SK-N-SH (cell line): Measurements from ENCODE around the gene MT1E. TPM values are rescaled to one million over a fixed set of nuclear protein-coding genes. Genes with fewer than 3 reads are reported as not detected.

Source experiments
- CTCF ChIA-PET: fragments of 300-600, 350-600 bp; formaldehyde crosslinking; extraction: SDS; loops from one replicate; lab custom pipeline; 2021; lab: Yijun Ruan, JAX
- POLR2A ChIA-PET: fragments of 350-600 bp; sonication (Branson Sonifier 250); formaldehyde crosslinking; extraction: SDS; loops from one replicate; lab custom pipeline; 2020; ENCODE audit warnings: antibody characterized with exemption, inconsistent platforms; lab: Yijun Ruan, JAX
- DNase-seq: peaks from one replicate; pipeline ENCODE4 v3.0.0; 2012
- H2AFZ ChIP-seq: fragments of 200-600 bp; sonication (generic); 2 replicates; pipeline ENCODE4 v1.8.1; 2016; ENCODE audit warnings: antibody characterized with exemption, mild to moderate bottlenecking, low read depth
- H3F3A ChIP-seq: fragments of 200-600 bp; sonication (generic); replicated peaks from 2 replicates; pipeline ENCODE3; 2016; ENCODE audit warnings: antibody characterized with exemption, mild to moderate bottlenecking; ENCODE audit not compliant: insufficient read depth
- H3K27ac ChIP-seq, 2 experiments: fragments of 200-500 bp in 1 of 2; fragments of 200-600 bp in 1 of 2; sonication (Bioruptor generic) in 1 of 2; sonication (generic), shearing (Covaris generic) in 1 of 2; 2 replicates each; pipeline versions ENCODE4 v1.5.1 to v1.6.1; 2014 to 2016; ENCODE audit warnings: low read depth in 2 of 2, inconsistent platforms in 1 of 2, low read length in 1 of 2, mild to moderate bottlenecking in 1 of 2, mixed read lengths in 1 of 2
- H3K27me3 ChIP-seq: fragments of 200-600 bp; sonication (generic), shearing (Covaris generic); 2 replicates; pipeline ENCODE4 v1.6.1; 2016; ENCODE audit warnings: mixed run types; ENCODE audit not compliant: insufficient read depth
- H3K36me3 ChIP-seq, 2 experiments: fragments of 200-500 bp in 1 of 2; fragments of 200-600 bp in 1 of 2; sonication (Bioruptor generic) in 1 of 2; sonication (generic) in 1 of 2; replicated peaks in 1 of 2; 2 replicates each; pipeline versions ENCODE3 to v1.5.1; 2014 to 2016; ENCODE audit warnings: low read length in 1 of 2, mild to moderate bottlenecking in 1 of 2; ENCODE audit not compliant: insufficient read depth in 2 of 2, control insufficient read depth in 1 of 2
- H3K4me1 ChIP-seq, 2 experiments: fragments of 200-500 bp in 1 of 2; fragments of 200-600 bp in 1 of 2; sonication (Bioruptor generic) in 1 of 2; sonication (generic), shearing (Covaris generic) in 1 of 2; 2 replicates each; pipeline versions ENCODE4 v1.5.1 to v1.6.1; 2014 to 2016; ENCODE audit warnings: low read depth in 1 of 2, low read length in 1 of 2, mixed run types in 1 of 2; ENCODE audit not compliant: insufficient read depth in 2 of 2, control insufficient read depth in 1 of 2
- H3K4me2 ChIP-seq: fragments of 200-600 bp; sonication (generic), shearing (Covaris generic); 2 replicates; pipeline ENCODE4 v1.6.1; 2017; ENCODE audit warnings: mixed run types
- H3K4me3 ChIP-seq, 2 experiments: fragments of 200-500 bp in 1 of 2; fragments of 200-600 bp in 1 of 2; sonication (Bioruptor generic) in 1 of 2; sonication (generic), shearing (Covaris generic) in 1 of 2; 2 replicates each; pipeline versions ENCODE4 v1.5.1 to v1.8.1; 2014 to 2016; ENCODE audit warnings: low read depth in 2 of 2, inconsistent platforms in 1 of 2, low read length in 1 of 2, mild to moderate bottlenecking in 1 of 2, mixed read lengths in 1 of 2, moderate library complexity in 1 of 2
- H3K79me2 ChIP-seq: fragments of 200-600 bp; sonication (generic); 2 replicates; pipeline ENCODE4 v1.8.1; 2017; ENCODE audit warnings: mild to moderate bottlenecking; ENCODE audit not compliant: insufficient read depth
- H3K9ac ChIP-seq: fragments of 200-600 bp; sonication (generic); 2 replicates; pipeline ENCODE4 v1.6.1; 2017; ENCODE audit warnings: mixed run types
- H3K9me2 ChIP-seq: fragments of 200-600 bp; sonication (generic); 2 replicates; pipeline ENCODE4 v1.6.1; 2017; ENCODE audit warnings: mixed run types
- H3K9me3 ChIP-seq: fragments of 200-600 bp; sonication (generic); 2 replicates; pipeline ENCODE4 v1.6.1; 2017; ENCODE audit warnings: mixed run types, mild to moderate bottlenecking, moderate library complexity
- H4K20me1 ChIP-seq: fragments of 200-600 bp; sonication (generic); 2 replicates; pipeline ENCODE4 v1.6.1; 2017; ENCODE audit warnings: mild to moderate bottlenecking, mixed run types; ENCODE audit not compliant: insufficient read depth
- FOSL2 ChIP-seq: IDR thresholded peaks from 2 replicates; pipeline ENCODE4 v1.4.0; 2012; ENCODE audit warnings: low read depth, mild to moderate bottlenecking, moderate library complexity, borderline replicate concordance
- FOXM1 ChIP-seq: IDR thresholded peaks from 2 replicates; pipeline ENCODE4 v1.4.0; 2012; ENCODE audit warnings: low read depth, mild to moderate bottlenecking
- MEF2A ChIP-seq: IDR thresholded peaks from 2 replicates; pipeline ENCODE4 v1.4.0; 2012; ENCODE audit warnings: low read depth, borderline replicate concordance
- NFIC ChIP-seq: IDR thresholded peaks from 2 replicates; pipeline ENCODE4 v1.4.0; 2012; ENCODE audit warnings: borderline replicate concordance
- REST ChIP-seq: IDR thresholded peaks from 2 replicates; pipeline ENCODE4 v1.6.1; 2012; ENCODE audit warnings: mild to moderate bottlenecking, low read depth, low read length, moderate library complexity
- RFX5 ChIP-seq: IDR thresholded peaks from 2 replicates; pipeline ENCODE4 v1.6.1; 2012; ENCODE audit warnings: mild to moderate bottlenecking, improper control_type of control experiment, low read length
- TAF1 ChIP-seq: IDR thresholded peaks from 2 replicates; pipeline ENCODE4 v1.6.1; 2012; ENCODE audit warnings: low read depth, mild to moderate bottlenecking, low read length, moderate library complexity, borderline replicate concordance
- TEAD4 ChIP-seq: IDR thresholded peaks from 2 replicates; pipeline ENCODE4 v1.4.0; 2012; ENCODE audit warnings: mild to moderate bottlenecking, borderline replicate concordance; ENCODE audit not compliant: insufficient read depth
- YY1 ChIP-seq: IDR thresholded peaks from 2 replicates; pipeline ENCODE4 v1.4.0; 2012; ENCODE audit warnings: low read depth, mild to moderate bottlenecking
- ZBTB33 ChIP-seq: IDR thresholded peaks from 2 replicates; pipeline ENCODE4 v1.4.0; 2012; ENCODE audit warnings: low read depth, borderline replicate concordance
- WGBS: methylation state at CpG from one replicate; pipeline ENCODE4 v1.1.6; 2017; ENCODE audit warnings: low lambda C conversion rate; 5-methylcytosine and 5-hydroxymethylcytosine counted together
- polyA plus RNA-seq, 3 experiments: library from polyadenylated mRNA; depleted of rRNA; stranded (reverse); fragments of >200 nt; gene quantifications; 2 replicates each; pipeline ENCODE4 v1.2.3, GENCODE V29; 2012

Gene MT1E
- polyA plus RNA-seq, 1 of the 3 experiments (the other 2 are of a cell fraction): 205 TPM

GRCh38 chr16:56617212-56618085 lies 8.1 kb upstream of the MT1E start:
- no peak for DNase-seq
- peaks cover 0 to 22% of the 10 kb centered on the region in 2 experiments; a peak in 1 of 4 replicates for H3K4me1 ChIP-seq
- CTCF ChIA-PET: interaction anchor here (0.6 to 2.4 kb wide), 2 partner anchors 13 to 17 kb away, joined by 3 to 6 read pairs; no protein-coding TSS in a partner anchor
- no peak overlapping the region for H3K4me2 ChIP-seq
- H3K27me3 ChIP-seq: no peaks in the 10 kb centered on the region
- H3K9me3 ChIP-seq: no peaks in the 10 kb centered on the region
- H3K9me2 ChIP-seq: no peaks in the 10 kb centered on the region
- no peak overlapping the region for H3K27ac ChIP-seq
- no peak overlapping the region for H3K9ac ChIP-seq
- H4K20me1 ChIP-seq: no peaks in the 10 kb centered on the region
- 86% methylated on average over 32 of the region's 41 CpGs for WGBS
- H3F3A ChIP-seq: peaks cover 23% of the 10 kb centered on the region
- H3K79me2 ChIP-seq: no peaks in the 10 kb centered on the region; the same call in 1 of the 2 replicates
- no peak overlapping the region for H2AFZ ChIP-seq
- POLR2A ChIA-PET: interaction anchor here (1.0 kb wide), 1 partner anchor 13 kb away, joined by 3 read pairs; no protein-coding TSS in a partner anchor
- H3K36me3 ChIP-seq: no peaks in the 10 kb centered on the region
- no peak overlapping the region for H3K4me3 ChIP-seq
- TF ChIP-seq FOSL2: no peak
- no peak for TF ChIP-seq RFX5
- no peak for TF ChIP-seq FOXM1
- no peak for TF ChIP-seq TEAD4
- no peak for TF ChIP-seq NFIC
- TF ChIP-seq ZBTB33: no peak
- TF ChIP-seq TAF1: no peak
- TF ChIP-seq REST: no peak
- no peak for TF ChIP-seq MEF2A
- no peak for TF ChIP-seq YY1
- TF ChIP-seq, all 33 proteins: peak for 0
